RCC 7860 (cell line): ENCODE data around the gene GNB1.

ENCODE experiments used
- DNase-seq: peaks from one replicate; pipeline ENCODE4 v3.0.0-alpha.2; 2015; ENCODE audit warnings: low spot score
- FAIRE-seq: peaks from 2 replicates; lab custom pipeline; 2012; peaks lifted over from hg19 to GRCh38; lab: Jason Lieb, UNC

GNB1 gene

DNA sequence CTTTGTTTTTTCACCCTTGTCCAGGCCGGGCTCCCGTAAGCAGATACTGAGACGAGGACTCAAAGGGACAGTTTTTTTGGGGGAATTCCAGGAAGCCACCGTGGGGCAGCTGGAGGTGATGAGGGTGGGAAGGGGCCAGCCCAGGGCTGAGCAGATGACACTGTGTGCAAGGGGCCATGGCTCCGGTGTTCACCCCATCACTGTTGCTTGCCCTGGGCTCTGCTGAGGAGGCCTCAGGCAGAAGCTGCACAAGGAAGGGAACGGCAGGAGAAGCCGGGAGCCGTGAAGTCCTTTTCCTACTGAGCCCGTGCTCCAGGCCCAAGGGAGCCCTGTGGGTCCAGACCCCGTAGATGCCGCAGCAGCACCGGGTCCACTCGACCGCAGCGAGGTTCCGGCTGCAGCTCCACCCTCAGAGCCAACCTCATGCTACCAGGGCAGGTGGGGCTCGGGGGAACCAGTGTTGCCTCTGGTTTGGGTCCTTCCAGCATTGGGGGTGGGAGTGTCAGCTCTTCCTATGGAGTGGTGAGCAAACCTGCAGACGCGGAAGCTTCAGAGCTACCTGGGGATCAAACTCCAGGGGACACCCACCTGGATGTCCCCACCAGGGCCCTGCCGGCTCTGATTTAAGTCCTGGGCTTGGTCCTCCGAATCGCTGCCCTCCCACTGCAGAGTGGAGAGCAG is 19.9 kb upstream of the GNB1 start:
- FAIRE-seq = no peak

DNA sequence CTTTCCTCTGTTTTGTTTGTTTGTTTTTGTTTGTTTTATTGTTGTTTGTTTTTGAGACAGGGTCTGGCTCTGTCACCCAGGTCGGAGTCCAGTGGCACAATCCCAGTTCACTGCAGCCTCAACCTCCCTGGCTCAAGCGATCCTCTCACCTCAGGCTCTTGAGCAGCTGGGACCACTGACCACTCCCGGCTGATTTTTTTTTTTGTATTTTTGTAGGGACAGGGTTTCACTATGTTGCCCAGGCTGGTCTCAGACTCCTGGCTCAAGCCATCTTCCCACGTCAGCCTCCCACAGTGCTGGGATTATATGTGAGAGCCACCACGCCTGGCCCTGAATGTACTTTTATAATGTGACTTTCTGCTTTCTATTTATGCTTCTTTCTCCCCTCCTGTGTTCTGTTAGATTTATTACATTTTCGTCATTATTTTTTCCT is 19.2 kb upstream of the GNB1 start:
- DNase-seq (no peak), FAIRE-seq (no peak)

More for the DNA sequence above, 19.9 kb upstream of the GNB1 start:
- DNase-seq = no peak

DNA sequence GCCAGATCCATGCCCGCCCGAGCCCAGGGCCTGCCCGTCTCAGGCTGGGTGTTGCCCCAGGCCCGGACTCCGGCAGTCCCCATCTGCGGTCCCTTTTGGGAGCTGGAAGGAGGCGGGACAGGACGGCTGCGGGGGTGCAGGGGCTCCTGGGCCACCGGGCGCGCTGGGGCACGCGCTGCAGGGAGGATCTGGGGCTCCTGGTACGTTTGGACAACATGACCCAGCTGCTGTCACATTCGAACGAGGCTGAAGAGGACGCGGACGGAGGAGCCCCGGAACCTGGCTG is 17.6 kb upstream of the GNB1 start:
- DNase-seq = no peak
- no peak for FAIRE-seq

DNA sequence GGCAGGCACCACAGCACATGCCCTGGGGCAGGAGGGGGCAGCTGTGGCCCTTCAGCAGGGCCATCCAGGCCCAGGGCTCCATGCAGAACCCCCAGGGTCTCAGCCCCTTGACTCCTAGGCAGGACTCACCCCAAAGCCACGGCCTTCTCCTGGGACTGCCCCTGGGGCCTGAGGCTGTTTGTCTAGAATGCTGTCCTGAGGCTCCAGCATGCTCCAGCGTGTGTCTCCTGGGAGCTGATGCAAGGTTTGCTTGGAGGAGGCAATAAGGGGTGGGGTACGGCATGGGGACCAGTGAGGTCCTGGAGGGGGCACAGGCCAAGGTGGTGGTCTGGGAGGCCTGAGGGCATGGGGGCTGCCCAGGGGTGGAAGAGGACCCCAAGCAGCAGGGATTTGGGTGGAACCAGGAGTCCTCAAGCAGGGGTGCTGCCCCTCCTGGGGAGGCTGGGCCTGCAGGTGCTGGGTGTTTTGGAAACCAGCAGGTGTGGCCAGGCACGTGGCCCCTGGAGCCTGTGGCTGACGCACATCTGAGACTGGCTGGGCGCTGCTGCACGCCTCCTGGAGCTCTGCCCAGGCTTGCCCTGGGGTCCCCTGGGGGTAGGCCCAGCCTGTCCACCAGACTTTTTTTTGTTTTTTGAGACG is 16.3 kb upstream of the GNB1 start:
- no peak for FAIRE-seq
- no peak for DNase-seq

DNA sequence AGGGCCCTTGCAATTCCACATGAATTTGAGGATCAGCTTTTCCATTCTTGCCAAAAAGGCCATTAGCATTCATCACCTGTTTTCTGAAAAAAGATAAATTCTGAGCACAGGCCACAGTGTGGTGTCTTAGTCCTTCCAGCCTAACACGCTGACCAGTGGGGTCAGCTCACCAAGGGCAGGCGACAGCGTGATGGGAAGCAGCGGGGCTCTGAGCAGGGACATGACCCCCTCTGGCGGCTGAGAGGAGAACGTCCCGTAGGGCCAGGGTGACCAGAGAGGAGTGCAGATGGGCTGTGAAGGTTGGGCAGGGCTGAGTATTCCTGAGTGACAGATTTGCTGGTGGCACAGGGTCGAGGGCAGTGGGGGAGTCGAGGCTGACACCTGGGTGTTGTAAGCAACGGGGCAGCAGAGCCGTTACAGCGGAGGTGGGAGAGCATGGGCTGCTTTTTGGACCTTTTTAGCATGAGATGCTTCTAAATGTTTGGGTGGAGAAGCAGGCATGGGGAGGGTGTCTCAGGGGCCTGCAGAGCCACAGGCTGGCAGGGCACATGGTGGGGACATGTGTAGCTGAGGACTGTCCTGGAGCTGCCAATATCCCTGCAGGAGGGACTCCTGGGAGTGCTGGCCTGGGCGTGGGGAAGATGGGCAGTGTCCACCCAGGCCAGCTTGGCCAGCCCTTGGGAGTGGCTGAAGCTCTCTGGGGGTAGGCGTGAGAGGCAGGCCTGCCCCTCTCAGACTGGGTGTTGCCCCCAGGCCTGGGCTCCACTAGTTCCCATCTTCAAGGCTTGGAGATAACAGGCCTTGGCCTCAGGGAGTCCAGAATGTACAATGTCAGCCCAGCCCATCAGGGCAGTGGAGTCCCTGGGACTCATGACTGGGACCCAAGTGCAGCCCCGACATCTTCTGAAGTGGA is 15.6 kb upstream of the GNB1 start:
- DNase-seq (peak; percentile 77), FAIRE-seq (peak; percentile 60)

DNA sequence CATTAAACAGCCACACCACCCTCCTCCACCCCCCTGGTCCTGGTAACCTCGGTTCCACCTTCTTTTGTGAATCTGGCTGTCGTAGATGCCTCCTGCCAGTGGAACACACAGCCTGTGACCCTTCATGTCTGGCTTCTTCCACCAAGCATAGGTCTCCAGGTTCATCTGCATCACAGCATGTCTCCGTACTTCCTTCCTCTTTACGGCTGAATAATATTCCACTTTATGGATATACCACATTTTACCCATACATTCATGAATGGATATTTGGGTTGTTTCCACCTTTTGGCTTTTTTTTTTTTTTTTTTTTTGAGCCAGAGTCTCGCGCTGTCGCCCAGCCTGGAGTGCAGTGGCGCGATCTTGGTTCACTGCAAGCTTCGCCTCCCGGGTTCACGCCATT is 12.3 kb upstream of the GNB1 start:
- FAIRE-seq (no peak), DNase-seq (no peak)

DNA sequence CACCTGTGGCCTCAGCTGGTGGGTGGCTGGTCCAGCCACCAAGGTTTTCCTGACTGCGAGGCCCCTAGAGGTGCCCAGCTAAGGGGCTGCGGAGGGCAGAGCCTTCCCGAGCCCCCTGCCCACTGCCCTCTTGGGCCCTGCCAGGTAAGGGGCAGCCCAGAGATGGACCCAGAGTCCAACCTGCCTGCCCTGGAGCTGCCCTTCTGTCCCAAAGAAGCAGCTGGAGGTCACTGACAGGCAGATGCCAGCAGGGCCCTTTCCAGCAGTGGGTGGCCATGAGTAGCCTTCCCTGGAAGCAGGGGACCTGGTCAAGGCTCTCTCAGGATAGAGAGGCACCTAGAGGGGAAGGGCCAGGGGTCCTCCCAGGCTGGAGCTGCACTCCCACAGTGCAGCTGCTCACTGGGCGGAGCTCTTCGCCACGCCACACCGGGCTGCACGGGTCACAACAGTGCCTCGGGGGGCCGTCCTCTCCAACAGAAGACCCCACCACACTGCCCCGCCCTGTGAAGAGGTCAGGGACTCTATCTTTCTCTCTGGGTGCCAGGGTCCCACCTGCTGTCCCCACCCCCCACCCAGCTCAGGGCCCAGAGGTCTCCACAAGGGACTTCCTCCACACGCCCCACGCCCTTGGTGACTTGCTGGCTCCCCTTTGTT is 10.9 kb upstream of the GNB1 start:
- DNase-seq (no peak), FAIRE-seq (no peak)

DNA sequence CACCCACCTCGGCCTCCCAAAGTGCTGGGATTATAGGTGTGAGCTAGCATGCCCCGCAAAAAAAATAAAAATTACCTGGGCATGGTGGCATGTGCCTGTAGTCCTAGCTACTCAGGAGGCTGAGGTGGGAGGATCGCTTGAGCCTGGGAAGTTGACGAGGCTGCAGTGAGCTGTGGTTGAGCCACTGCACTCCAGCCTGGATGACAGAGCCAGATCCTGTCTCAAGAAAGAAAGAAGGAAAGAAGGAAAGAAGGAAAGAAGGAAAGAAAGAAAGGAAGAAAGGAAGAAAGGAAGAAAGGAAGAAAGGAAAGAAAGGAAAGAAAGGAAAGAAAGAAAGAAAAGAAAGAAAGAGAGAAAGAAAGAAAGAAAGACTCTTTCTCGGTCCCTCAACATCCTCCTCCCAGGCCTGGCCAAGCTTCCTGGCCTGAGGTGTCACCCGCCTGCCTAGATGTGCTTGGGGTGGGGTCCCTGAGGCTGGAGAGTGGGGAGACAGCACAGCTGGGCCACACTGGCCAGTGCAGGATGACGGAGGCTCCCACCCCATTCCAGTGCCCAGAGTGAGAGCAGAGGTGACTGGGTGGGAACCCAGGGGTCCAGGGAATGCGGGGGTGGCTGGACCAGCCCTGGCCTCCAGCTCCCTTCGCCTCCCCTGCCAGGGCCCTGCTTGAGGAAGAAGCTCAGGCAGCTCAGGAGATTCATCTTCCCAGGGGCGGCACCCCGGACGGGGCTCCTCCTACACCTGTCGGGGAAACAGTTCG is 10.2 kb upstream of the GNB1 start:
- DNase-seq (no peak), FAIRE-seq (no peak)

DNA sequence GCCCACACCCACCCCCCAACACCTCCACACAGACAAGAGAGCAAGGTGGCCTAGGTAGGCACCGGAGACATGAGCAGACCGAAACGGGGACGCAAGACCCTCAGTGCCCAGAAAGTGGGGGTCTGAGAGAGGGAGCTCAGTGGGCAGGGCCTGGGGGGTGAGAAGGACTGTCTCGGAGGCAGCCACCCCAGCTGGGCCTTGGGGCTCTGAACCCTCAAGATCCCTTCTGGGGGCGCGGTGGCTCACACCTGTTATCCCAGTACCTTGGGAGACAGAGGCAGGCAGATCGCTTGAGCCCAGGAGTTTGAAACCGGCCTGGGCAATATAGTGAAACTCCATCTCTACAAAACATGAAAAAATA is 9.1 kb upstream of the GNB1 start:
- FAIRE-seq = no peak

DNA sequence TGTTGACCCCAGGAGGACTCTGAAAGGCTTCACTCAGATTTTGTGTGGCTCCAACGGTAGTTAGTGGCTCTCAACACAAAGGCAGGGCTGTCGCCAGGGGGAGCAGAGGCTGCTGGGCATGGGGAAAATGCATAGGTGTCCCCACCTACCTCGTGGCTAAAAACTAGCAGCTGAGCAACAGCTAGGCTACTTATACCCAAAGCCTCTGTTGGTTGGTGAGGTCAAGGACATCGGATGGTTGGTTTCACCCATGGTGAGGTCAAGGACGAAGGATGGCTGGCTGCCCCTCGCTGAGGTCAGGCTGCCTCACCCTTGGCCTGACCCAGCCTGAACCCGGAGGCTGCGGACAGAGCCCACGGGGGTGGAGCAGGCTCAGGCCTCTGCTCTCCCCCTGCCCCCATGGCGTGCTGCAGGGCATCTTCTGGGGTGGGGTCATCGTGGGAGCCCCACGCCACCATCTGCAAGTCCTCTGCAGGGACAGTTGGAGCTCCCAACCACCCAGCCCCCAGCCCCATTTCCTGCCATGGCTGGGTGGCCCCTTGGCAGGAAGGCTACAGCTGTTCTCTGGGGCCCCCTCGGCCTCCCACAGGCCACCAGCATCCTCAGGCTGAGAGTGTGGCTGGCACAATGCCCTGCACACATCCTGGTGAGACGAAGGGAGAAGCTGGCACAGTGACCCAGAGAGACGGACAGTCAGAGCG is 8.5 kb upstream of the GNB1 start:
- FAIRE-seq = no peak

More for the DNA sequence above, 9.1 kb upstream of the GNB1 start:
- no peak for DNase-seq

DNA sequence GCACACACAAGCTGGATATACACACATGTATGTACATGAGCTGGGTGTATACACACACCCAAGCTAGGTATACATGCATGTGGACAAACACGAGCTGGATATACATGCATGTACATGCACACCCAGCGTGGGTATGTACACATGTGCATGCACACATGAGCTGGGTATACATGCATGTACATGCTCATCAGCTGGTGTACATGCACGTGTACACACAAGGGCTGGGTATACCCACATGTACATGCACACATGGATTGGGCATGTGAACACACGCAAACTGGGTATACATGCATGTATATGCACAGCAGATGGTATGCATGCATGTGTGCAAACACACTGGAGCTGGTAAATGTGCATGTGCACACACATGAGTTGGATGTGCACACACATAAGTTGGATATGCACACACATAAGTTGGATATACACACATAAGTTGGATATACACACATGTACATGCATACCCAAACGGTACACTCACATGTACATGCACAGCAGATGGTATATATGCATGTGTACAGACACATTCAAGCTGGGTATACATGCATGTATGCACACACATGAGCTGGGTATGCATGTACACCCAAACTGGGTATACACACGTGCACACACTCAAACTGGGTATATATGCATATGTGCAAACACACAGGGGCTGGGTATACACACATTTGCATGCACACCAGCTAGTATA is 7.5 kb upstream of the GNB1 start:
- no peak for FAIRE-seq
- no peak for DNase-seq

More for the DNA sequence above, 8.5 kb upstream of the GNB1 start:
- no peak for DNase-seq

DNA sequence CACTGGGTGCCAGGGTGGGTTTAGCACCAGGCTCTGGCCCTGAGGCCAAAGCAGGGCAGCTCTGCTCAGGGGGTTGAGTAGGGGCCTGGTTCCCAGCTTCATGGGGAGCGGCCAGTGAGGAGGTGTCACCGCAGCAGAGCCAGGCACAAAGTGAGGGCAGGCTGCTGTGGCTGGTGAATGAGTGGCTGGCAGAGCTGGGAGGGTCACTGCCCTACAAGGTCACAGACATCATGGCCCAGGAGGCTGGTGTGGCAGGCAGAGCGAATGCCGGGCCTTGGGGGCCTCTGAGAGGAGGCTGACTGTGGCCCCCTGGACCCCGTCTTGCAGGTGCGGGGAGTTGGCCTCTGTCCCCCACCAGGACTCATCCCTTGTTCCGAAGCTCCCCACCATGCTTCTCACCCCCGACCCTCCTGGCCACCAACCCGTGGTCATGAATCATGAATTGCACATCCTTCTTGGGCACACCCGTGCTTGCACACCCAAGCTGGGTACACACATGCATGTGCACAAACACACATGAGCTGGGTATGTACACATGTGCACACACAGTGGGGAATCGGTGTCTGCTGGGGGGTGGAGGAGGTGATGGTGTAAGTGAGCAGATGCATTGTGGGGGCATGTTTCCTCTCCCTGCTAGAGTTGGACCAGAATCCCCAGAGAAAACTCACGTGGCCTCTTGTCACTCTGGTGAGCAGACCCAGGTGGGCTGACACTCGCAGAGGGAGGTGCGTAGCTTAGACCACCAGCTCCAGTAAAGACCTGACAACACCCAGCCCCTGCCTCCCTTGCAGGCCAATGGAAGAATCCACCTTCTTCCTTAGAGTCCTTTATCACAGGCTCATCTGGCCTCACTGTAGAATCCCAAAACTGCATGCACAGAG is 4.8 kb upstream of the GNB1 start:
- FAIRE-seq (no peak), DNase-seq (no peak)

DNA sequence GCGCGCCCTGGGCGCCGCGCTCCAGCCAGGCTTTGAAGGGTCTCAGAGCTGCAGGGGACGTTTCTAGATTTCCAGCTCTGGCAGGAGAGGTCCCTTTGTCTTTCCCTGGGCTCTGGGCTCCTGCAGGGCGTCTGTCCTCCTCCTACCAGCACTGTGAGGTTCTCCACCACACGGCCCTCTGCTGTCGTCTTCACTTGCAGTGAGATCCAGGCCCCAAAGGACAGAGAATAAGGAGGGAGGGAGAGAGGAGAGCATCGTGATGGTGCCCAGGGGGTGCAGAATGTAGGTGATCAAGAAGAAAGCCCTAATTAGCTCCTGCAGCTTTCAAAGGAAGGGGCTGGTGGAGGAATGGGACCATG is 4.2 kb upstream of the GNB1 start:
- FAIRE-seq = no peak

DNA sequence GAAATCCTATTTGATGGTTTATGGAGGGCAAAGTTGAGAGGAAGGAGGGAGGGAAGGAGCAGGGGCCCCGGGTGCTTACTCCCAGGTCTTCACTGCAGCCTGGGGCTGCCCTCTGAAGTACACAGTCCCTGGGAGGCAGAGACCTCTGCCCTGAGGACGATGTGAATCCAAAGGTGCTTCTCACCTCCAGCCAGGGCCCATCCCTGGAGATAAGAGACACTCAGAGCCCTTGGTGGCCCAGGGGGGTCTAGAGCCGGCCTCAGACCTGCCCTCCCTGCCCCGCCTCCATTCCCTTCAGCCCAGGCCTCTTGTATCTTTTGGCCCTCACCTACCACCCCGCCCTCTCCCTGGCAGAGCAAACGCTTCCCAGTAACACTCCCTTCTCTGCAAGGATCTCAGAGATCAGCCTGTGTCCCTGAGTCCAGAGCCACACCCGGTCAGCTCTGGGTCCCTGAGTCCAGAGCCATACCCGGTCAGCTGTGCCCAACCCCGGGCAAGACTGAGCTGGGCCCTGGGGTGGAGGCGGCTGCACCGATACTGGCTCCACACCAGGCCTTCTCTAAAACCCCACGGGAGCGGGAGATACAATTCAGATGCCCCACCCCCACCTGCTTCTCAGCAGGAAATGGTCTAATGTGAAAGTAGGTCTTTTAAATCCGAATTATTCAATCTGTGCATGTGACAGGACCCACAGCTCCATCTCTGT is 3.6 kb upstream of the GNB1 start:
- DNase-seq = no peak

More for the DNA sequence above, 4.2 kb upstream of the GNB1 start:
- DNase-seq = no peak

DNA sequence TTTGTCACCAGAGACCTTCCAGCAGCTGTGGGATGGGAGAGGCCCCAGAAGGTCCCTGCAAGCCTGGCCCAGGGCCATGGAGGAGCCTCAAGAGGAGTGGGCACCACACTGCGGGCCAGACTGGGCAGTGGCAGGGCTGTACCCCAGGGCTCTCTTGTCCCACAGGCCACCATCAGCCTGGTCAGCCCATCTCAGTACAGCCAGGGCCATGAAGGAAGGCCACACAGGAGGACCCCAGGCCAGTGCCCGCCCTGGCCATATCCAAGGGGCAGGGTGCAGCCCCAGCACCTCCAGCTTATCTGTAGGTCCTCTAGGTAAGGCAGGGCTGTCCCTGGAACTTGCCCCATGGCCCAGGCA is 3.1 kb upstream of the GNB1 start:
- DNase-seq (no peak), FAIRE-seq (no peak)

More for the DNA sequence above, 3.6 kb upstream of the GNB1 start:
- no peak for FAIRE-seq

DNA sequence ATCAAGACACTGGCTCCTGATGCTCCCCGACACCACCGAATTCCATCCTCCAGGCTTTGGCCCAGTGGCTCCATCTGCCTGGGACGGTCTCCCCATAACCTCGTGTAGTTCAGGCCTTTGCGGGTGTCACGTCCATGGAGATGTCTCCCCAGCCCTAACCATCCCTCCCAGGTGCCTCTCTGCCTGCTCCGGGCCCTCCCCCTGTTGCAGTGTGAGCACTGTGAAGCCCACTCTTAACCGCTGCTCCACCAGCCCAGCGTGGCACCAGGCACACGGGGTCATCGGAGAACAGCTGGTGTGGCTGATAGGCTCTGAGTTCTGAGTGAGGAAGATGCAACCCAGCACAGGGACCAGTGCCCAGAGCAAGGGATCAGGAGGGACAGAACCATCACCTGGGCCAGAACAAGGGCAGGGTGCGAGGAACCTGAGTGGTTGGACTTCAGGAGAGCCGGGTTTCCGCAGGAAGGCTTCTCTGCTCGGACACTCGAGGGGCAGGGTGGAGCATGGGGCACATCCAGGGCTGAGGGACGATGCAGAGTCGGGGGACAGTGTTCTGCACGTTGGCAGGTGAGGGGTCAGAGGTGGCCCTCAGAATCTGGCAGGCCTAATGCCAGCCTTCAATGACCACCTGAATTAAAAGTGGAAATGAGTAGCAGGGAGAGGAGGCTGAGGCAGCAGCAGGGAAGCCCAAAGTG is 2.6 kb upstream of the GNB1 start:
- FAIRE-seq (no peak), DNase-seq (no peak)

DNA sequence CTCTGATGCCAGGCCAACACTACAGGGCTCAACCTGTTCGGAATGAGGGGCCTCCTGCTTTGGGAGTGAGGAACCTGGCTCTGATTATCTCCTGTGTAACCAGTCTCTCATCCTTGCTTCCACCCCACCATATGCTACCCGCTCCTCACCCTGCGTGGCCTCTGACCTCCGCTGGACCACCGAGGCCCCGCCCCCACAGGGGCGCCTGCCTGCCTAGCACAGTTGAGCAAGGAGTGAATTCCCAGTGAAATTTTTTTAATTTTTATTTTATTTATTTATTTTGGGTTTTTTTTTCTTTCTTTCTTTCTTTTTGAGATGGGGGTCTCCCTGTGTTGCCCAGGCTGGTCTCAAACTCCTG is 1.9 kb upstream of the GNB1 start:
- DNase-seq (no peak), FAIRE-seq (no peak)
